Activated B cell treated with CpG ODN at 0.5 μM for 24 hours (primary cell): ENCODE data around the gene OR2C3. TPM values are rescaled to one million over a fixed set of nuclear protein-coding genes. Genes with fewer than 3 reads are reported as not detected.

ENCODE experiments used
- ATAC-seq: fragments of 200-7000 bp; cut with Tn5 transposase; one replicate; pipeline ENCODE4 v1.10.0; 2021; ENCODE audit warnings: low read depth, mild to moderate bottlenecking, moderate library complexity
- CTCF ChIA-PET: fragments of 350-600 bp; sonication (Branson Sonifier 250); formaldehyde crosslinking; loops from one replicate; lab custom pipeline; 2021; ENCODE audit warnings: antibody characterized with exemption; lab: Charles Lee
- POLR2A ChIA-PET: fragments of 350-600 bp; sonication (Branson Sonifier 250); formaldehyde crosslinking; loops from one replicate; lab custom pipeline; 2021; ENCODE audit warnings: antibody characterized with exemption; lab: Charles Lee
- DNase-seq: peaks from one replicate; pipeline ENCODE4 v3.0.0; 2022
- H3K27ac Mint-ChIP-seq: one replicate; pipeline ENCODE4 v1.8.0; 2020; ENCODE audit warnings: mixed read lengths
- H3K27me3 Mint-ChIP-seq: one replicate; pipeline ENCODE4 v1.8.0; 2021; ENCODE audit warnings: mixed read lengths
- H3K36me3 Mint-ChIP-seq: one replicate; pipeline ENCODE4 v1.8.0; 2021; ENCODE audit warnings: low read depth, mixed read lengths
- H3K4me1 Mint-ChIP-seq: one replicate; pipeline ENCODE4 v1.8.0; 2021; ENCODE audit warnings: mixed read lengths
- H3K4me3 Mint-ChIP-seq: one replicate; pipeline ENCODE4 v1.8.0; 2020; ENCODE audit warnings: mild to moderate bottlenecking, mixed read lengths
- H3K9me3 Mint-ChIP-seq: one replicate; pipeline ENCODE4 v1.8.0; 2020; ENCODE audit warnings: mixed read lengths
- intact Hi-C: fragments of 100-400 bp; cut with micrococcal nuclease; formaldehyde crosslinking; loops from one replicate; pipeline ENCODE4 v1.15.1; 2024
- total RNA-seq: library from RNA; stranded (reverse); gene quantifications from 2 replicates; pipeline ENCODE4 v1.2.3, GENCODE V29; 2022
- TF ChIP-seq, protein P1 (sequence below): fragments of 200-600 bp; IDR thresholded peaks from one replicate; pipeline ENCODE4 v1.8.0; 2022; ENCODE audit warnings: antibody characterized with exemption, mild to moderate bottlenecking

OR2C3 gene
- not detected in 2 replicates for total RNA-seq

DNA sequence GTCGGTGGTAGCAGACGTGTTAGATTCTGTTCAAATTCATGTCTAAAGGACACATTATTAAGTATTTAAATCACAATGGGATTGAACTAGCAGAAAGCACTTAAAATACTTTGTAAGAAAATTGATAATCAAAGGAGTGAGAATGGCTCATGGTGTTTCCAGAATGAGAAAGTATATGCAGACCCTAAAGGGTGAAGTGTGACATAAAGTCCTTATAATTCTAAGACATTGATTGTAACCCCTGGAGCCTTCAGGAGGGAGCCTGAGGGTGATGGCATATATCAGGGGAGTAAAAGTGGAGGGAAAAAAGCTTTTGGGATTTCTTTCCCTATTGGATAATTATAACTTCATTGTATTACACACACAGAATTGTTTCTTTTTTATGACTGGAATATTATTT is at the start of gene OR2C3:
Gene OR2C3 (minus strand): TSS at position 101 of the 400 bp plus-strand sequence. CDS start 3,929 bp downstream, outside the sequence.
- DNase-seq (no peak), ATAC-seq (no peak)
- H3K4me1 Mint-ChIP-seq = peaks cover 4% of the 10 kb centered on the region
- ChIA-PET CTCF (no interaction called here), POLR2A (no interaction called here)
- TF ChIP-seq, protein P1, sequence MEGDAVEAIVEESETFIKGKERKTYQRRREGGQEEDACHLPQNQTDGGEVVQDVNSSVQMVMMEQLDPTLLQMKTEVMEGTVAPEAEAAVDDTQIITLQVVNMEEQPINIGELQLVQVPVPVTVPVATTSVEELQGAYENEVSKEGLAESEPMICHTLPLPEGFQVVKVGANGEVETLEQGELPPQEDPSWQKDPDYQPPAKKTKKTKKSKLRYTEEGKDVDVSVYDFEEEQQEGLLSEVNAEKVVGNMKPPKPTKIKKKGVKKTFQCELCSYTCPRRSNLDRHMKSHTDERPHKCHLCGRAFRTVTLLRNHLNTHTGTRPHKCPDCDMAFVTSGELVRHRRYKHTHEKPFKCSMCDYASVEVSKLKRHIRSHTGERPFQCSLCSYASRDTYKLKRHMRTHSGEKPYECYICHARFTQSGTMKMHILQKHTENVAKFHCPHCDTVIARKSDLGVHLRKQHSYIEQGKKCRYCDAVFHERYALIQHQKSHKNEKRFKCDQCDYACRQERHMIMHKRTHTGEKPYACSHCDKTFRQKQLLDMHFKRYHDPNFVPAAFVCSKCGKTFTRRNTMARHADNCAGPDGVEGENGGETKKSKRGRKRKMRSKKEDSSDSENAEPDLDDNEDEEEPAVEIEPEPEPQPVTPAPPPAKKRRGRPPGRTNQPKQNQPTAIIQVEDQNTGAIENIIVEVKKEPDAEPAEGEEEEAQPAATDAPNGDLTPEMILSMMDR = no peak
- H3K27me3 Mint-ChIP-seq = peaks cover 7% of the 10 kb centered on the region
- H3K27ac Mint-ChIP-seq = no peak within 1 kb of the TSS
- H3K4me3 Mint-ChIP-seq = no peak within 1 kb of the TSS
- H3K36me3 Mint-ChIP-seq = no peaks in the 10 kb centered on the region
- intact Hi-C loops = no loop called here
- no peaks in the 10 kb centered on the region for H3K9me3 Mint-ChIP-seq

DNA sequence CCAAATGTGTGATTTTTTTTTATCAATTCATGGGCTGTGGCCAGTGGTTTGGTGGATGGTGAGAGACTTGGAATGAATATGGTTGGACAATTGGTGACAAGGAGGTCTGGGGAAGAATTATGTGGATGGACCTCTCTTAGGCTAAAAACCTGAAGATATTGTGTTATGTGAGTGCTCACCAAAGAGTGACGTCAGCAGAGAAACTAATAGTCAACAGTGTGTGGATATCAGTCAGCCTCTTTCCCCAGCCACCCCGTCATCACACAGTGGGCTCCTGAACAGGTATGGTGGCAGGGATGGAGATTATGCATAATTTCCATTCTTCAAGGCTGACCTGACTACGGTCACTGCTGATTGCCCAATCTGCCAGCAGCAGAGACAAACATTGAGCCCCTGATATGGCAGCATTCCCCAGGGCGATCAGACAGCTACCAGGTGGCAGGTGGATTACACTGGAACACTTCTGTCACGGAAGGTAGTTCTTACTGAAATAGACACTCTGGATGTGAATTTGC is 42.8 kb upstream of the OR2C3 start:
- ATAC-seq = no peak

DNA sequence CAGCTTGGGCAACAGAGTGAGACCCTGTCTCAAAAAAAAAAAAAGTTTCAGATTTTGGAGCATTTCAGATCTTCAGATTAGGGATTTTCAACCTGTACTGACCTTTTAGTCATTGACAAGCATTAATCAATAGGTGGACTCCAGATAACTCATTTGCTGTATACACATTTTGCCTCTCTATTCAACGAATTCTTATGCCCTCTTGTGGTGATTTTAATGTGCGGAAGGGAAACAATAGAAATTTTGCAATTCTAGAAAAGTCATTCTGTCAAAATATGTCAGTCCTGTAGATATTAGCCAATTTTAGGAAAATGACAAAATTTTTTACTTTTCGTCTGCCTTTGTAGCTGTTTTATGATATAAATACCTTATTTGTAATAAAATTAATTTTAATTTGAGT is 40.3 kb upstream of the OR2C3 start:
- Mint-ChIP-seq H3K27ac (no peak overlapping the region), H3K27me3 (peaks cover 14% of the 10 kb centered on the region), H3K36me3 (no peaks in the 10 kb centered on the region), H3K4me1 (no peaks in the 10 kb centered on the region), H3K9me3 (no peaks in the 10 kb centered on the region), H3K4me3 (no peak overlapping the region)
- no peak for DNase-seq
- POLR2A ChIA-PET = no interaction called here
- CTCF ChIA-PET = interaction anchor here (1.4 to 1.6 kb wide), 2 partner anchors 187 to 202 kb away, joined by 3 to 7 read pairs; no protein-coding TSS in a partner anchor
- intact Hi-C loops = loop anchor here (1.0 kb wide), 2 partner anchors 186 to 203 kb away; no protein-coding TSS in a partner anchor
- TF ChIP-seq, protein P1 = no peak
- ATAC-seq = no peak

More for the DNA sequence above, 42.8 kb upstream of the OR2C3 start:
- Mint-ChIP-seq H3K36me3 (no peaks in the 10 kb centered on the region), H3K27me3 (peaks cover 8% of the 10 kb centered on the region), H3K4me1 (no peaks in the 10 kb centered on the region), H3K9me3 (no peaks in the 10 kb centered on the region), H3K27ac (no peak overlapping the region), H3K4me3 (no peak overlapping the region)
- POLR2A ChIA-PET = no interaction called here
- TF ChIP-seq, protein P1 = no peak
- CTCF ChIA-PET = no interaction called here
- no peak for DNase-seq
- intact Hi-C loops = no loop called here

DNA sequence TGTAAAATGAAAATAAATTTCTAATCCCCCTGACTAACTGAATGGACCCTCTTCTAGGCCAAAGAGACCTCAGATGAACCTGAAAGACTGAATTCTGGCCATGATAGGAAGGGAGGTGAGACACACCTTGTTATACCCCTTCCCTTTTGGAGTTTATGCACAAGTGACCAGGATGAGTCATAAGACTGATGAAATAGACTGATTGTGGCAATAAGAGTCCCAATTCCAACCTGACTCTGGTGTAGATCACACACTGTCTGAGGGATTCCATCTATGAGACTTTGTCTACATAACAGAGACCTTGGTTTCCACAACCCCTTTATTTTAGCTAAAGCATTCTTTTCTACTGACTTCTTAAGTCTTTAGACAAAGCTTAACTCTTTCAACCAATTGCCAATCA is 38.4 kb upstream of the OR2C3 start:
- no peak for DNase-seq
- POLR2A ChIA-PET = no interaction called here
- Mint-ChIP-seq H3K27me3 (peaks cover 20% of the 10 kb centered on the region), H3K4me3 (no peak overlapping the region), H3K36me3 (no peaks in the 10 kb centered on the region), H3K9me3 (peaks cover 8% of the 10 kb centered on the region), H3K27ac (no peak overlapping the region), H3K4me1 (no peaks in the 10 kb centered on the region)
- CTCF ChIA-PET = interaction anchor here (0.7 kb wide), 1 partner anchor 177 kb away, joined by 3 read pairs; no protein-coding TSS in a partner anchor
- ATAC-seq = no peak
- intact Hi-C loops = no loop called here
- TF ChIP-seq, protein P1 = no peak

DNA sequence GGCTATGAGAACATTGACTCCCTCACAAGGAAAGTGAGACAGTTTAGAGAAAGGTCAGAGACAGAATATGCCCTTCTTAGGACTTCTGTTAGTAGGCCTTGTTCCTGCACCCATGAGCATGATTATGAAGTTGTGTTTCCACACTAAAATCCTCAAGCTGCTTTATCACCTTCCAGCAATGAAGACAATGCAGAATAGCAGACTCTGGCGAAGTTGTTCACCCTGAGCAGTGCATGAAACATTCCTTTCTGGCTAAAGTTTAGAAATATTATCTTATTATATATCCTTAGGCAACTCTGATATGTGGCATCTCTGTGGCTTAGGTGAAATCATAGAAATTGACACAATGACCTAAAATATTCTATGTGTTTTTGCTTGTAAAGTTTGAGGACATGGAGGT is 38.0 kb upstream of the OR2C3 start:
- CTCF ChIA-PET = no interaction called here
- TF ChIP-seq, protein P1 = no peak
- ATAC-seq = no peak
- H3K9me3 Mint-ChIP-seq = peaks cover 8% of the 10 kb centered on the region
- no peaks in the 10 kb centered on the region for H3K4me1 Mint-ChIP-seq
- intact Hi-C loops = no loop called here
- no peak for DNase-seq
- H3K27ac Mint-ChIP-seq = no peak overlapping the region
- POLR2A ChIA-PET = no interaction called here
- H3K4me3 Mint-ChIP-seq = no peak overlapping the region
- H3K36me3 Mint-ChIP-seq = no peaks in the 10 kb centered on the region
- peaks cover 20% of the 10 kb centered on the region for H3K27me3 Mint-ChIP-seq
